Vein endothelial cell (primary cell): ENCODE measurements around the gene SDE2. TPM values are rescaled to one million over a fixed set of nuclear protein-coding genes. Genes with fewer than 3 reads are reported as not detected.

Experiments used
- small RNA-seq: library from RNA; depleted of rRNA; stranded (forward); fragments of <200 nt; gene quantifications from one replicate; pipeline ENCODE3, GENCODE V24; 2012
- total RNA-seq: library from RNA; depleted of rRNA; stranded (reverse); fragments of >200 nt; gene quantifications from 2 replicates; pipeline ENCODE4 v1.2.3, GENCODE V29; 2012

The SDE2 gene
- 21.2 and 24.1 TPM in 2 replicates for total RNA-seq

DNA sequence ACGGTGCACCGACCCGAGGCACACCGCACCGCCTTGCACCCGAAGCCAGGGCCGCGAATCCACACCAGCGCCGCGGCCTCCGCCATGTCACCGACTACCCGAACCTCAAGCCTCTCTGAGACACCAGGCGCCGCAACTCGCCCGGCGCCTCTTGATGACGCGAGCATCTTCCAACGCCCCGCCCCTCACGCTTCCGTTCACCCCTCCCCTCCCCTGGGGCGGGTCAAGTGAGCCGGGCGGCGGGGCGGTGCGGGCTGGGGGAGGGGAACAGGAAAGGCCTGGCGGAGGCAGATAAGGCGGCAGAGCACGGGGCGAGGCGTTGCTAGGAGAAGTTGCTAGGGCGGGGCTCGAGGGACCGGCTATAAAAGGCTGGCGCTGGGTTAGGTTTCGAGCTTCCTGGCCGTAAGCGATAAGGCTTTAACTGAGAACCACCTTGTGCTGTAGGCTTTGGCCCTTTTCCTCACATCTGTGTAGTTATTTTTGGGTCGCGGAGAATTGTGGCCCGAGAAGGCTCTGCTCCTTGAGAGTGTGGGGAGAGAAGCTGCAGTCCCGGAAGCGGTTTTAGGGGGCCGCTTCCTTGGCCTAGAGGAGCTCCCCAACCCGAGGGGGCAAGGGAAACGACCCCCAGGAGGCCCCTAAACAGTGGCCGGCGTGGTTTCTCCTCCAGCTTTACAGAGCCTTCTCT is at the start of gene SDE2:
Gene SDE2 (minus strand): TSS at position 117 of the 685 bp plus-strand sequence. CDS start 31 bp downstream, at position 86.

DNA sequence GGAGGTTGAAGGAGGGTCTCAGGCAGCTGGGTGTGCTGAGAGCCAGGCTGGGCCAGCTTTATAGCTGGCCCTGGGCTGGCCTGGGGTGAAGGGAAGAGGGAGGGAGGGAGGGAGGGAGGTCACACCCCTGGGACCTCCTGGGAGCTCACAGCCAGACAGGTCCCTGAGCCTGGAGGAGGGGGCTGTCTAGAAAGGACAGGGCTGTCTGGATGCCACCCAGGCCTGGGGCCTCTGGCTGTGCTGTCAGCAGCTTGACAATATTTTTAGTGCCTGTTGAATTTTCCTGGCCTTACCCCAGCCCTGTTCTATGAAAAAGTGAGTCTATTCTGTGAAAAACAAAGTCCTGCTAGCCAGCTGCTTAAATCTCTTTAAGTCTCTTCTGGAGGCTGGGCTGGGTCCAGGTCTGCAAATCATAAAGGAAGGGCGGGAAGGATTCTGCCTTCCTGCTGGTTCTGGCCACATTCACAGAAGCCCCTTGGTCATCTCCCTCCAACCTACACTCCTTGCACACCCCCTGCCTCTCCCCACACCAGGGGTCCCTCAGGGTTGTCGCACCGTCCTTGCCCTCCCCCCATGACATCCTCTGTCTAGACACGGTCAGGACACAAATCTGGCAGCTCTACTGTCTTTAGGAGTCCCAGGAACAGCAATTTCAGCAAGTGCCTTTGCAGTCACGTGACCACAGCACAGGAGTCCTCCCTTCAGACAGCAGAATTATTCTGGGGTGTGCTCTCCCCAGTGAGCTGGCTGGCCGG is 57.8 kb downstream of the SDE2 start, which contains the start of gene LEFTY2:
Gene LEFTY2 (minus strand): TSS at position 34 of the 755 bp plus-strand sequence. CDS start 80 bp downstream, outside the sequence.

Small RNA genes within 50 kb of the gene (small RNA-seq; reads per million reads assigned to genes)
- gene AL117348.1 (not detected), gene NDUFA3P3 (not detected)

Other genes with a start within 250 kb of the SDE2 start
- gene SRP9, start 221.5 kb downstream of the SDE2 start, total RNA-seq: 200 and 281 TPM in 2 replicates
- 22.7 and 34.6 TPM in 2 replicates for gene EPHX1, start 189.2 kb downstream of the SDE2 start, total RNA-seq
- 16.3 and 22.6 TPM in 2 replicates for gene TMEM63A, start 117.0 kb downstream of the SDE2 start, total RNA-seq
- gene LEFTY1, start 110.2 kb downstream of the SDE2 start, total RNA-seq: not detected in 2 replicates
- gene PYCR2, start 75.1 kb downstream of the SDE2 start, total RNA-seq: 42.1 and 43.4 TPM in 2 replicates
- gene LEFTY2, start 58.1 kb downstream of the SDE2 start, total RNA-seq: under 0.01 and 0.10 TPM in 2 replicates
- gene H3-3A, start 63.4 kb upstream of the SDE2 start, total RNA-seq: 233 and 273 TPM in 2 replicates
- 36.3 and 38.7 TPM in 2 replicates for gene ACBD3, start 187.4 kb upstream of the SDE2 start, total RNA-seq
- 0.10 TPM in 1 of 2 replicates, not detected in the other for gene MIXL1, start 224.3 kb upstream of the SDE2 start, total RNA-seq